Measurements from ENCODE around the gene LANCL1. TPM values are rescaled to one million over a fixed set of nuclear protein-coding genes. Genes with fewer than 3 reads are reported as not detected.
A peak's percentile ranks its signal among the peaks of the same experiment; 100 is the strongest.

The LANCL1 gene
- total RNA-seq, 4 donors from 2014 or later: 13.2 to 22.6 (median 18.7) TPM

GRCh38 chr2:210445732-210446131 lies 30.8 kb downstream of the LANCL1 start:
- no peak for DNase-seq
- Histone ChIP-seq H3K36me3 (peaks cover 0 to 4% (median 0%) of the 10 kb centered on the region in 3 donors), H3K27ac (no peak overlapping the region), H3K4me3 (no peak overlapping the region), H3K9me3 (no peaks in the 10 kb centered on the region), H3K4me1 (no peaks in the 10 kb centered on the region), H3K27me3 (no peaks in the 10 kb centered on the region)
- no peak for TF ChIP-seq POLR2A (IDR thresholded peaks at IDR 0.05)
- TF ChIP-seq CTCF (IDR thresholded peaks at IDR 0.05): no peak

DNA sequence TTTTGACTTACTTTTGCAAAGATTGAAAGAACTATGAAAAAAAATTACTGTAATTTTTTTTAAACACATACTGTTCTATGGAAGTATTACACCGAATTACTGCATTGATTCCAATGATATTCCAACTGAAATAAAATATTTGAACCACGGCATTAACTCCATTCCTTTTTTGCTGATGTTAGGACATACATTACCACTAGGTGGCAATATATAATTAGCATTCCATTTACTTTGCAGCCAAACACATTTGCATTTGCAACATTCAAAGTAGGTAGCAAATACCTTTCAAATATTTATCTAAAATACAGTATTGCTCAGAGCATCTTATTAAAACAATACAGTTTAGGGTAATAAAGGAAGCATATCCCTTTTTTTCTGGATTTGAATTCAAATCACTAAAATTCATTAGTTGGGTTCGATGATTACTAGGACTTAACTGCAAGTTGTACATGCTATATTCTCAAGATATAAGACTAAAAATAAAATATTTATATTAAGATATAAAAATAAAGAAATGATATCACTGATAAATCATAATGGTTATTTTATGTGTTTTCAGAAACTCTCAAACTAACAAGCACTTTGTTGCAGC lies 31.3 kb downstream of the LANCL1 start:
- H3K9me3 ChIP-seq: no peaks in the 10 kb centered on the region
- DNase-seq: no peak
- no peak for TF ChIP-seq POLR2A (IDR thresholded peaks at IDR 0.05)
- TF ChIP-seq CTCF (IDR thresholded peaks at IDR 0.05): peak; percentile 44 to 72 (median 65)

GRCh38 chr2:210443527-210443926 lies 33.0 kb downstream of the LANCL1 start:
- Histone ChIP-seq H3K9me3 (no peaks in the 10 kb centered on the region), H3K4me1 (no peaks in the 10 kb centered on the region), H3K27me3 (no peaks in the 10 kb centered on the region), H3K36me3 (peaks cover 0 to 17% (median 0%) of the 10 kb centered on the region in 3 donors), H3K4me3 (no peak overlapping the region), H3K27ac (no peak overlapping the region)
- DNase-seq: no peak
- TF ChIP-seq POLR2A (IDR thresholded peaks at IDR 0.05) (no peak), CTCF (IDR thresholded peaks at IDR 0.05) (no peak)

More for the DNA sequence above, 31.3 kb downstream of the LANCL1 start:
- Histone ChIP-seq H3K27me3 (no peaks in the 10 kb centered on the region), H3K27ac (no peak overlapping the region), H3K4me3 (no peak overlapping the region), H3K4me1 (no peaks in the 10 kb centered on the region), H3K36me3 (peaks cover 0 to 8% (median 0%) of the 10 kb centered on the region in 3 donors)

DNA sequence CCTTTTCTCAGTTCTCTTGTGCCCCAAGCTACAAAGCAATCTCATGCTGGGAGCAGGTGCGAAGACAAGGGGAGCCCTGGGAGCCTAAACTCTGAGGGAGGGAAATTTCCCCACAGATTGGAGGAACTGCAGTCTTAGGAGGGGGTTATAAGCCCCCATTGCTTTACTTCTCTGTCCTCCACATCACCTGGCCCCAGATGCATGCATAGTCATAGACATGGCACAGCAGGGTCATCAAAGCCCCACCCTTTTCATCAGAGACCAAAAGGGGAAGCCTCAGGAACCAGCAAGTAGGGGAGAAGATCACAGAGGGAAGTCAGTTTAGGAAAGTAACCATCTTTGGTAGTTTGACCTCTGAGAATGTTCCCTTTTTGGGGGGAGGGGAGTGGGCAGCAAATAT lies 33.7 kb downstream of the LANCL1 start:
- no peak for TF ChIP-seq POLR2A (IDR thresholded peaks at IDR 0.05)
- no peak for TF ChIP-seq CTCF (IDR thresholded peaks at IDR 0.05)
- no peak for DNase-seq
- H3K36me3 ChIP-seq: peaks cover 0 to 18% (median 0%) of the 10 kb centered on the region in 3 donors
- H3K9me3 ChIP-seq: no peaks in the 10 kb centered on the region
- no peak overlapping the region for H3K27ac ChIP-seq
- H3K27me3 ChIP-seq: no peaks in the 10 kb centered on the region
- H3K4me3 ChIP-seq: no peak overlapping the region
- no peaks in the 10 kb centered on the region for H3K4me1 ChIP-seq

DNA sequence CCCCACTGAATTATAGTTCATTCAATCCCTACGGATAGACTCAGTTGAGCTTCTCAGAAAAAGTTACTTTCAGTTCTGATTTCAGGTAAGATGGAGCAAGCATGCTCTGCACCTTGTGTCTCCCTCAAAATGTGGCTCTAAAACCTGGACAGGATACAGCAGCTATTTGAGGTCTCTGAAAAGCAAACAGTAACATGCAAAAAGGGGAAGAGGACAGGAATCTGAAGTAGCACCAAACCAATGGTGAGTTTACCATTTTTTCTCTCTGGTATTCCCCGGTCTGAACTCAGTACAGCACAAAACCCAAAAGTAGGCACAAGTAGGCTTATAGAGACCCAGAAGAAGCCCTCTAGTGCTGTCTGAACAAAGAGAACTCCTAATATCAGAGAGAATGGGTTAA lies 34.1 kb downstream of the LANCL1 start:
- TF ChIP-seq POLR2A (IDR thresholded peaks at IDR 0.05) (no peak), CTCF (IDR thresholded peaks at IDR 0.05) (no peak)
- Histone ChIP-seq H3K27ac (no peak overlapping the region), H3K36me3 (peaks cover 0 to 22% (median 0%) of the 10 kb centered on the region in 3 donors), H3K9me3 (no peaks in the 10 kb centered on the region), H3K4me1 (no peaks in the 10 kb centered on the region), H3K4me3 (no peak overlapping the region), H3K27me3 (no peaks in the 10 kb centered on the region)
- no peak for DNase-seq

All from Peyer's patch (tissue), 4 donors.